Measurements from ENCODE around the gene MKS1.

- TF ChIP-seq CTCF (IDR thresholded peaks at IDR 0.05; ENCODE audit: extremely low read depth in 1 of 2, insufficient read depth in 1 of 2, low read depth in 1 of 2, low read length in 2 of 2), result peak; percentile 65 to 75
- TF ChIP-seq POLR2A (IDR thresholded peaks at IDR 0.05; ENCODE audit: low read depth, low read length), result no peak
- no peak for TF ChIP-seq EZH2 (IDR thresholded peaks at IDR 0.05; ENCODE audit: borderline replicate concordance, low read depth, low read length, severe bottlenecking)
- no peak for TF ChIP-seq POLR2AphosphoS5 (IDR thresholded peaks at IDR 0.05; ENCODE audit: insufficient read depth, low read depth, low read length)
Observed at GRCh38 chr17:58200024-58200633, 18.9 kb downstream of the MKS1 start.
